Measurements from ENCODE around the gene RAP1B. TPM values are rescaled to one million over a fixed set of nuclear protein-coding genes. Genes with fewer than 3 reads are reported as not detected.

The RAP1B gene
- total and polyA plus RNA-seq, 3 donors from 2014 or later: 133 to 200 (median 190) TPM

- H3K9me3 ChIP-seq: no peaks in the 10 kb centered on the region
These were observed 21.5 kb upstream of the RAP1B start for GRCh38 chr12:68589194-68589593.

DNA sequence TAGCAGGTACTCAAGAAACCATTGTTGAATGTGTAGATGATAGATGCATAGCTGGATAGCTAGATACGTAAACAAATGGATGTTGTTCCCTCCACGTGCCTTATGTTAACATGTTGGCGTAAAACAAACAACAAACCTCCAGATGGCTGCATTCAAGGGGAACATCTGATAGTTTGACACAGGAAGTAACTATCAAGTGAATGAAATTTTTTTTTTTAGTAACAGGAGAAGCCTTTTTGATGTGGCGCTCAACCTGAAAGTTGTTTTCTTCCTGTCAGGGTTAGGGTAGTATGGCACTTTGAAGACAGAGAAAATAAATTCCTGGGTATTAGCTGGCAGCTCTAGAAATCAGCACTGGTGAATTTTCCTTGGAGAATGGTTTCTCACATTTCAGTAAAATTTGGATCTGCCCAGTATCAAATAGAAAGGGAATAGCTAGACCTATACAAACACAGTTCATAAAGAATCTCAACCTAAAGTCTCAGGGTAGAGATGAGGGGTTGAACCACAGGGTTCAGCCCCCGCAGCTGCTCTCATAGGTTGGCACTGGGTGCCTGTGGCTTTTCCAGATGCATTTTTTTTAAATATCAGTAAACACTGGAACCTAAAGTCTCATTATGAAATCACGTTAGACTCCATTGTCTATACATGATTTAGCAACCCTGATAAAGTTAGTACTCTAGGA, 18.8 kb upstream of the RAP1B start:
- 74 to 76% methylated on average over 6 of the region's 6 CpGs for WGBS, 2 donors
- Histone ChIP-seq H3K4me3 (no peak overlapping the region), H3K36me3 (ENCODE audit: low read depth, missing control alignments) (no peaks in the 10 kb centered on the region)

More at GRCh38 chr12:68589194-68589593, 21.5 kb upstream of the RAP1B start:
- H3K27ac ChIP-seq: no peak overlapping the region
- H3K27me3 ChIP-seq: no peaks in the 10 kb centered on the region
- no peaks in the 10 kb centered on the region for H3K4me1 ChIP-seq
- intact Hi-C loops (cut with DNase I; ENCODE audit: low total_unique reads): no loop called here
- DNase-seq: no peak
- H3K36me3 ChIP-seq (ENCODE audit: low read depth, missing control alignments): no peaks in the 10 kb centered on the region
- 89 to 95% methylated on average over 3 of the region's 3 CpGs for WGBS, 2 donors
- no peak overlapping the region for H3K4me3 ChIP-seq
- TF ChIP-seq CTCF (IDR thresholded peaks at IDR 0.05) (no peak), POLR2A (IDR thresholded peaks at IDR 0.05) (no peak)

GRCh38 chr12:68595241-68595640, 15.5 kb upstream of the RAP1B start:
- Histone ChIP-seq H3K27me3 (no peaks in the 10 kb centered on the region), H3K36me3 (ENCODE audit: low read depth, missing control alignments) (no peaks in the 10 kb centered on the region), H3K27ac (no peak overlapping the region), H3K4me1 (no peaks in the 10 kb centered on the region), H3K9me3 (no peaks in the 10 kb centered on the region), H3K4me3 (no peak overlapping the region)
- intact Hi-C loops (cut with DNase I; ENCODE audit: low total_unique reads): no loop called here
- 89 to 99% methylated on average over 4 of the region's 4 CpGs for WGBS, 2 donors
- no peak for DNase-seq
- TF ChIP-seq CTCF (IDR thresholded peaks at IDR 0.05) (no peak), POLR2A (IDR thresholded peaks at IDR 0.05) (no peak)

More for the DNA sequence above, 18.8 kb upstream of the RAP1B start:
- H3K27ac ChIP-seq: no peak overlapping the region
- no peaks in the 10 kb centered on the region for H3K4me1 ChIP-seq
- TF ChIP-seq POLR2A (IDR thresholded peaks at IDR 0.05) (no peak), CTCF (IDR thresholded peaks at IDR 0.05) (no peak)
- H3K27me3 ChIP-seq: no peaks in the 10 kb centered on the region
- H3K9me3 ChIP-seq: no peaks in the 10 kb centered on the region
- DNase-seq: no peak
- intact Hi-C loops (cut with DNase I; ENCODE audit: low total_unique reads): no loop called here

DNA sequence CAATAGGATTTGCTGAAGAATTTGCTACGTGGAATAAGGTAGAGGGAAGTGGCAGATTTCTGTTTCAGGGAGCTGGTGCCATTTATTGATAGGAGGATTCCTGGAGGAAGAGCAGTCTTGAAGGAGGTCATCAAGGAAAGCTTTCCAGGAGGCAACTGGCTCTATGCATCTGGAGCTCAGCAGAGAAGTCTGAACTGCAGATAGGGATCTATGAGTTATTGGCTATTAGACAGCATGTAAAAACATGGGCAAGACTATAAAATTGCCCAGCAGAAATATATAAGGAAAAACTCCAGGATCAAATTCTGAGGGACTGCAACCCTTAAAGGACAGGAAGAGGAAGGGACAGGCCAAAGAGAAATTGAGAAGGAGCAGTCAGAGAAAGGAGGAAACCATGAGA, 8.9 kb upstream of the RAP1B start:
- WGBS, 2 donors: 60 to 65% methylated on average over 1 of the region's 1 CpG
- no peak overlapping the region for H3K4me3 ChIP-seq
- DNase-seq: no peak
- H3K27ac ChIP-seq: no peak overlapping the region
- TF ChIP-seq CTCF (IDR thresholded peaks at IDR 0.05) (no peak), POLR2A (IDR thresholded peaks at IDR 0.05) (no peak)
- H3K36me3 ChIP-seq (ENCODE audit: low read depth, missing control alignments): no peaks in the 10 kb centered on the region
- no peaks in the 10 kb centered on the region for H3K9me3 ChIP-seq
- no peaks in the 10 kb centered on the region for H3K4me1 ChIP-seq
- intact Hi-C loops (cut with DNase I; ENCODE audit: low total_unique reads): no loop called here
- H3K27me3 ChIP-seq: no peaks in the 10 kb centered on the region

- H3K27me3 ChIP-seq: no peaks in the 10 kb centered on the region
- H3K9me3 ChIP-seq: no peaks in the 10 kb centered on the region
- no peak for DNase-seq
- no peak overlapping the region for H3K27ac ChIP-seq
- H3K4me1 ChIP-seq: no peaks in the 10 kb centered on the region
- no peak overlapping the region for H3K4me3 ChIP-seq
- intact Hi-C loops (cut with DNase I; ENCODE audit: low total_unique reads): no loop called here
- 93 to 96% methylated on average over 6 of the region's 6 CpGs for WGBS, 2 donors
- no peaks in the 10 kb centered on the region for H3K36me3 ChIP-seq (ENCODE audit: low read depth, missing control alignments)
- TF ChIP-seq POLR2A (IDR thresholded peaks at IDR 0.05) (no peak), CTCF (IDR thresholded peaks at IDR 0.05) (no peak)
These were observed 8.0 kb upstream of the RAP1B start for GRCh38 chr12:68602720-68603119.
